ENCODE data around the gene LRRTM2.

LRRTM2 gene

DNA sequence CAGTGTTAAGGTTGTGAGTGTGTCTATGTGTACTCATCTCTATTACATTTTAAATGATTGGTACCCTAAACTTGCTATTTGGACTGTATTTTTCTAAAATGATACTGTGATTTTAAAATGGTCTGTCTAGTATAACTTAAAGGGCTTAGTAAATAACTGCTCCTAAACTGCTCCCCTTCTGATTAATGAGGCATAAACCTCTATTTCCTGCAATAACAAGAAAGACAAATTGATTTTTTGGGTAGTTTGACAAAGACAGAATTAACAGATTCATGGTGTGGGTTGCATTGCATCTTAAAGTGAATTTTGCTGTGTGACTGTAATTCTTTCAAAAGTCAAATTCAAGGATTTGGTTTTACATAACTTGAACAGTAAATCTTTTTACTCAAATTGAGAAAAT lies 8.1 kb upstream of the LRRTM2 start:
- no peak for DNase-seq (ENCODE audit: low spot score)

DNA sequence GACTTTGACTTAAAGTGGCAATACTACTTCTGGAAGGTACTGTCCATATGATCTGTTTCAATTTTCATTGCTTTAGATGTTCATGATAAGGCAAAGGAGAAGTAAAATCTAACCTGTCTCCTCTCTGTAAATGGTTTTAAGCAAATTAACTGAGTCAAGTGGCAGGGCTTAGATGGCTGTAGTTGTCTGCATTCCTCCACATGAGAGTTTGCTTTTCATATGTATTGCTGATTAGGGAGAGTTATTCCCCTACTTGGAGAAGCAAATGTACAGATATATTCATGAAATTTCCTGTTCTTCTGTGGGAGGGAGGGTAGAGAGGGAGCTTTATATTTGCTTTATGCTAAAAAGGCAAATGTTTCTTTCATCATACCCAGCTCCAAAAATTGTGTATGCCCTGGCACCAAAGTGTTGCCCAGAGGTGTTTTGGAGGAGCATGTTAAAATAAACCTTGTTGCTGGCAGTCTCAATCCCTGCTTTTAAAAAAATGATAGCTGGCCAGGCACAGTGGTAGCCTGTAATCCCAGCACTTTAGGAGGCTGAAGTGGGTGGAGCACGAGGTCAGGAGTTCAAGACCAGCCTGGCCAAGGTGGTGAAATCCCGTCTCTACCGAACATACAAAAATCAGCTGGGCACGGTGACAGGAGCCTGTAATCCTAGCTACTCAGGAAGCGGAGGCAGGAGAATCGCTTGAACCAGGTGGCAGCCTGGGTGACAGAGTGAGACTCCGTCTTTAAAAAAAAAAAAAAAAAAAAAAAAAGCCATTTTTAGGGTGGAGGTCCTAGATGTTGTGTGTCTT lies 3.5 kb upstream of the LRRTM2 start:
- DNase-seq (ENCODE audit: low spot score): no peak

GRCh38 chr5:138876811-138877210 lies 1.7 kb upstream of the LRRTM2 start:
- no peak for DNase-seq (ENCODE audit: low spot score)

GRCh38 chr5:138875946-138876345 lies 811 bp upstream of the LRRTM2 start:
- no peak for DNase-seq (ENCODE audit: low spot score)

DNA sequence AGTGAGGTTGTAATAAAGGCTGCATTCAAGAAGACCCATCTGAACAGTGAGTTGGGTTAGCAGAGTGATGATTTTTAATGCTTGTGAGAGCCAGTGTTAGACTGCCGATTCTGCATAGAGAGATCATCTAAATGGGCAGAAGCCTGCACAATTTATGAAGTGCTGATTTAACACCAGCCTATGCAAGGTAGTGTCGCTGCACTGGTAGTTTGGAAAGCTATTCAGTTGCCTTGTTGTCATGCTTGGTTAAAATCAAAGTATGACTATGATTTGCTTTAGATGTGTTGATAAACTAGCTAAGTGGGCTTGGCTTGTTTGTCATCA lies 379 bp upstream of the LRRTM2 start:
- no peak for DNase-seq (ENCODE audit: low spot score)

- DNase-seq (ENCODE audit: low spot score): no peak
Observed at GRCh38 chr5:138874241-138874640, 894 bp downstream of the LRRTM2 start.

DNA sequence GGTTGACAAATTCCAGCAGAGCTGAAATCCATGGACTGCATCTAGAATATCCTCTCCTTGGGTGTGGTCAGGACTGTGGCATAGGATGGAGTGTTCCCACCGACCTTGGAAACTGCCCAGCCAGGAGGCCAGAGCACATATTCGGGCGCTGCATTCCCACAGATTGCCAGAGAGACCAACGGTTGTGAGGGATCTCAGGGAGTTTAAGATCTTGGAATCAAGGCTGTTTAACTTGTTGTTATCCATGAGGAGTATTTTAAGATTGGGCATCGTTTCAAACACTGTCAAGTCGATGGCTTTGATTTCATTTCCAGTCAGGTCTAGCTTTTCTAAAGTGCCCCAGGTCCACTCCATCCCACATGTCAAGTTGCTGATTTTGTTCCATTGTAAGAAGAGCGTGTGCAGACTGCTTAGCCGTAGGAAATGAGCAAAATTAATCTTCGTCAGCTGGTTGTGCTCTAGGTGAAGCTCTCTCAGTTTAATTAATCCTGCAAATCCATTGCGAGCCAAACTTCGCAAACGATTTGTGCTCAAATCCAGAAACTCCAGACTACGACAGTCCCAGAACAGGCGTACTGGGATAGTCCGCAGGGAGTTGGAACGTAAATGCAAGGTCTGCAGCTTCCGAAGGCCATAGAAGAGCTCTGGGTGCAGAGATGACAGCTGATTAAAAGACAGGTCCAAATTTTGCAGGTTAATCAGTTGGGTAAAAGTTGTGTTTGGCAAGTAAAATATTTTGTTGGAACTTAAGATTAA lies 1.5 kb downstream of the LRRTM2 start:
- no peak for DNase-seq (ENCODE audit: low spot score)

GRCh38 chr5:138872841-138873465 lies 2.2 kb downstream of the LRRTM2 start:
- no peak for DNase-seq (ENCODE audit: low spot score)

GRCh38 chr5:138870611-138871010 lies 4.5 kb downstream of the LRRTM2 start:
- DNase-seq (ENCODE audit: low spot score): no peak

DNA sequence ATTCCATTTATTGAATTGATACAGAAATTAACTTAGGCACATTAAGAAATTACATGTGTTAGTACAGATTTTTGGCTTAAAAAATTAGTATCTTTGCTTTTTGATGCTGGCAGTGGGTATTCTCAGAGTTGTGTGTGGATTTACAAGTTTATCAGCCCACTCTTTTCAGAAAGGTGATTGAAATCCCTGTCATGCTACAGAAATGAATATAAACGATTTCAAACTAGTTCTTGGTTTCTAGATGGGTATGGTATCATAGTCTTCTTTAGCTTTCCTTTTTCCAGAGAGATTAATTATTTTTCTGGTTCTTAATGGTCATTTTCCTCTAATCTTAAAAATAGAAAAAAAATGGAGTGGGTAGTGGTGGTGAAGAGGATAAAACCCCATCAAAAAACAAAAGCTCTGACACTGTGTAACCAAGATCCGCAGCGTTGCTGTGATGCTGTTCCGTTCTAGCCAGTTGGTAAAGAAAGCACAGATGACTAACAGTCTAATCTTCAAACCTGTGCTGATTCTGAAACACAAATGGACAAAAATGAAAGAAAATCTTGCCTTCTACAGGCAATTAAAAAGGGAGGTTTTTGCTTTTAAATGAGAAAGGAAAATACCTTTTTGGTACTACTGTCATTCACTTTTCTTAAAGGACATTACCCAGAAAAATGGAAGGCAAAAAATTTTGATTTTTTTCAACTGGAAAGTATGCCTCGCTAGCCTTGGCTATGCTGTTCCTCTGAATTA lies 5.2 kb downstream of the LRRTM2 start:
- peak; percentile 7 for DNase-seq (ENCODE audit: low spot score)

DNA sequence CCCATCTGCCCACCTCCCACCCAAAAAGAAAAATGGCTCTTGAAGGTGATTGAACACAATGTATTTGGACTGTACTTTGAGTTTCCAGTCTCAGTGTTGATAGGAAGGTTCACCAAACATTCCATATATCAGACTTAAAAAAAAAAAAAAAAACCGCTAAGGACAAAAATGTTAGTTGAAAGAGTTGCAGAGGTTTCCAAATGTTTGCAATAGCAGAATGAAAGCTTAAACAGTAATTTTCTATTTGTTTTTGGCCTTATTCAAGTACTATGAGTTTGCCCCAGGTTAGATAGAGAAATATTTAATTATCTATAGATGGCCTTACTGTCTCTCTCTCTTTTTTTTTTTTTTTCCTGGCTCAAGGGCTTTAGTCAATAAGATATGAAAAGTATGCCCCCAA lies 6.1 kb downstream of the LRRTM2 start:
- DNase-seq (ENCODE audit: low spot score): no peak

GRCh38 chr5:138867011-138867410 lies 8.1 kb downstream of the LRRTM2 start:
- no peak for DNase-seq (ENCODE audit: low spot score)

- no peak for DNase-seq (ENCODE audit: low spot score)
Observed at GRCh38 chr5:138853132-138853531, 22.0 kb downstream of the LRRTM2 start.

GRCh38 chr5:138850865-138851435 lies 24.2 kb downstream of the LRRTM2 start:
- DNase-seq (ENCODE audit: low spot score): no peak

DNA sequence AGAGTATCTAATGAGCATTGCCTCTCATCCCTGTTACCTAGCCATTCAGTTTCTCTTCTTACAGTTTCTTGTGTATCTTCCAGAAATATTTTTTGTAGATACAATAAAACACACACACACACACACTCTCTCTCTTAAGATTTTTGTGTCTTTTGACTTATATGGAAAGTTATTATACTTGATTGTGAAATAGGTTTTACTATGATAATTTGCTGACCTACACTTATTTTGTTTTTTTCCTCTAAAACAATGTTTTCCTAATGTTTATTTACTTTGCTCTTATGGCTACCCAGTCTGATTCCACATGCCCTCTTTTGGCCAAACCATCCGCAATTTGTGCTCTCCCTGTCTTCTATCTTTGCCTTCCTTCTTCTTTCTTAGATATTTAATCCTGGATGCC lies 25.3 kb downstream of the LRRTM2 start:
- DNase-seq (ENCODE audit: low spot score): no peak

DNA sequence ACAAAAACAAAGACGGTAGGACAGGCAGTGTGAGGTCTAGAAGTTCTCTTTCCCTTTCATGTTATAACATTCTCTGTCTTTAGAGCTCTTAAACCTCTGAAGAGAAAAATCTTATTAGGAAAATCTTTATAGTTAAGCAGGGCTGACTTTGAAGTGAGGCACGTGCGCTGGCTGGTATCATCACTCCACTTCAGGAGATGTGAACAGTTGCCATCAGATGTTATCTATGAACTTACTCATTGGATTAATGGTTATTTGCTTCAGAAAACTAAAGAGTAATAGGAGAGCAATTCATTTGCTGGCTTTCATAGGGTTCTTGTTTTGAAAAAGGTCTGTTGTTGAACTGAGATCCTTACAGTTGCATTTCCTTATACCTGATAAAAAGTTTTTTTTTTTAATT lies 25.7 kb downstream of the LRRTM2 start:
- DNase-seq (ENCODE audit: low spot score): no peak

DNA sequence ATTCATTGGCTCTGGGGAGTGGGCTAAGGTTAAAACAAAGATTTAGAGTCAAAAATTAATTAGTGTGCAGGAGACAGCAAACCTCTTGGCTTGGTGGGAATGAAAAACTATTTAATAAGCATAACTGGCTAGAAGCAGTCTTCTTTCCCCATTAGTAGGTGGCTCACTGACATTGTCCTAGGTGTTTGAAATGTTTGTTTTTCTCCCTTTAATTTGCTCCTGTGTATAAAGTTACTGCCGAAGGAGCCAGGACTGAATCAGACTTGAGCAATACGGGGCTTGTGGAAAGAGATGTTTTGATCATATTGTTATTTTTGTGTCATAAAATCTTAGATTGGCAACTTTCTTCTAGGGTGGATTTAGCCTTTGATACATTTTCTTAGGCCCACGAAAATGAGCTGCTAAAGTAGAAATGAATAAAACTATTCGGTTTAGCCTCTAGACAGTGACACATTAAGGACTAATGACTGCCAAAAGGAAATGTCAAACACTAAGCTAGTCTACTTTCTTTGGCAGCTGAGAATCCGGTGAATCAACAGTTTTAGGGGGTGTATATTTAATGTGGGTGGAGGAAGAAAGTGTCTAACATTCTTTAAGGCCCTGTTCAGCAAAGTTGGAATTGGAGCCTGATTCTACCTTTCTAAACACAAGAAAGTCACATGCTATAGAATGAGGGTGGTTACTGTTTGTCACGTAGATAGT lies 30.2 kb downstream of the LRRTM2 start:
- peak; percentile 50 for DNase-seq (ENCODE audit: low spot score)

GRCh38 chr5:138844125-138844461 lies 31.0 kb downstream of the LRRTM2 start:
- DNase-seq (ENCODE audit: low spot score): no peak

DNA sequence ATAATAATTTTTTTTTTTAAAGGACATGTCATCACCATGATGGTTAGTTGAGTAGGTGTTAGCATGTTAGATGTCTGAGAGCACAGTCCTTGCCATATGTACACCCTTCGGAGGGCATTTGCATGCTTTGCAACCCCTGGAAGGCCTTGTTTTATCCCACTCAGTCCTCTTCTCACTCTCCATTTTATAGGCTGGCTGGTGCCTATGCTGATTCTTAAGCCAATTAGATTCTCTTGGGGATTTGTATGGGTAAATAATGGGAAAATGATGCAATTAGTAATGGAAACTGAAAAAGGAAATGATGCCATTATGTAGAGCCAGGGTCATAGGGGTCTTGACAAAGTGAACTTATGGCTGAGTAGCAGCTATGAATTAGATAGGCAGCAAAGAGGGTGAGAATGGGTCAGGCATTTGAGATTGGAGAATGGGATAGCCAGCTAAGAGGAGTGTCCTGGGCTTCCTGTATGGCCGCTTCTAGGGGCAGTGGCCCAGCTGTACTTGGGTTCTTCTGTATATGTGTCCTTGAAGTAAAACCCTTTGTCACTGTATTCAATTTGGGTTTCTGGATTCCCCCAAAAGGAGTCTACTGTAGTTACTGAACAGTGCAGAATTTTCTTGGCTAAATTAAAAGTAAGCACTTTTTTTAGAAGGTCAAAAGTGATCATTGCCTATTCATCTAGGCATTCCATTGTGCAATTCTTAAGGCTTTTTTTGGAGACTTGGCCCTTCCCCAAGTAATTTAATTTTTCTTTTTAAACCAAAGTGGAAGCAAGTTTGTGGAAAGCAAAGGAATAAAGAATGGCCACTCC lies 31.6 kb downstream of the LRRTM2 start:
- no peak for DNase-seq (ENCODE audit: low spot score)

DNA sequence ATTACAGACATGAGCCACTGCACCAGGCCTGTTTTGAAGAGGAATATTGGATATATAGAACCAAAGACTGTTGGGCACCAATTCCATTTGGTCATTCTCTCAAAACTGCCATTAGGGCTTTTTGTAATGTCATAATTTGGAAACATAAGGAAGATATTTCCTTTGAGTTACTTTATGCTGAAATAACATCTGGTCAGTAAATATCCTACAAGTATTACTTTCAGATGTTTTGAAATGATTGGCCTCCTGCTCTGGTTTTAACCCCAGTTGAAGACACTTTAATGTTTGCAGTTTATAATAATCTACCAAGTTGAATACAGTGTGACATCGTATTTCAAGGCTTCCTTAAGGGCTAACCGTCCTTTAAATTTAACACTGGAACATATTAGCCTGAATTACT lies 33.6 kb downstream of the LRRTM2 start:
- DNase-seq (ENCODE audit: low spot score): no peak

DNA sequence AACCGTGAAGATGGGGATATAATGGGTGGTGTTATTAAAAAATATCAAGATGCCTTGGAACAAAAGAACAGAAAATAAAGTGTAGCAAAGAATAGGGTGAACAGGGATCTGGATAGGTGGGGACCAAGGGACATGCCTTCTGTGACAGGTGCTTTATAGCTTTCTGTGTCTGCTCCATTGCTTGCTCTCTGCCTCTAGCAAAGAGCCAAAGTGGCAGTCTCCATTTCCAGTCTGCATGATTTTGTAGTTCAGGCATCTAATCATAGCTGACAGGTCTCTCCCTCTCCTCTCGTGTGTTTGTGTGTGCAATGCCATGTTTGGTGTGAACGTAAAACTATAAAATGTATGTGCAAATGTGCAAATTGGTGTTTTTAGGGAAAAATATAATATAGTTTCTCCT lies 35.0 kb downstream of the LRRTM2 start:
- DNase-seq (ENCODE audit: low spot score): no peak

Data from hepatic stellate cell (primary cell).